Mesenchymal stem cell (in vitro differentiated cells and primary cell): ENCODE measurements around the gene ENKUR.

Experiments used
- DNase-seq: peaks from one replicate; pipeline ENCODE4 v3.0.0-alpha.2; 2013
- H2AFZ ChIP-seq: one replicate; pipeline ENCODE4 v1.6.1; 2013; ENCODE audit warnings: low read depth, mild to moderate bottlenecking, control low read depth, inconsistent platforms, low read length, moderate library complexity
- H2AK5ac ChIP-seq: 2 replicates; pipeline ENCODE4 v1.6.1; 2013; ENCODE audit warnings: low read length, moderate library complexity, mild to moderate bottlenecking, inconsistent platforms; ENCODE audit not compliant: severe bottlenecking
- H2BK120ac ChIP-seq: one replicate; pipeline ENCODE4 v1.6.1; 2013; ENCODE audit warnings: low read depth, mild to moderate bottlenecking, inconsistent platforms, low read length, moderate library complexity
- H2BK12ac ChIP-seq, 2 experiments: one replicate each; pipeline ENCODE4 v1.6.1; 2013; ENCODE audit warnings: inconsistent platforms in 2 of 2, low read length in 2 of 2, mild to moderate bottlenecking in 2 of 2, moderate library complexity in 2 of 2, control low read depth in 1 of 2
- H2BK15ac ChIP-seq: one replicate; pipeline ENCODE4 v1.6.1; 2013; ENCODE audit warnings: mild to moderate bottlenecking, low read depth, inconsistent platforms; ENCODE audit not compliant: poor library complexity, severe bottlenecking
- H2BK5ac ChIP-seq: 2 replicates; pipeline ENCODE4 v1.6.1; 2013; ENCODE audit warnings: low read depth, mild to moderate bottlenecking, low read length, control low read depth, inconsistent platforms; ENCODE audit not compliant: poor library complexity, severe bottlenecking
- H3K14ac ChIP-seq, 2 experiments: one replicate each; pipeline ENCODE4 v1.6.1; 2013; ENCODE audit warnings: inconsistent platforms in 2 of 2, low read length in 2 of 2, control low read depth in 1 of 2, mild to moderate bottlenecking in 1 of 2, moderate library complexity in 1 of 2
- H3K18ac ChIP-seq, 2 experiments: one replicate each; pipeline ENCODE4 v1.6.1; 2013; ENCODE audit warnings: inconsistent platforms in 2 of 2, low read length in 2 of 2, control low read depth in 1 of 2, low read depth in 1 of 2, mild to moderate bottlenecking in 1 of 2
- H3K23ac ChIP-seq, 2 experiments: one replicate each; pipeline ENCODE4 v1.6.1; 2013; ENCODE audit warnings: inconsistent platforms in 2 of 2, low read length in 2 of 2, mild to moderate bottlenecking in 2 of 2, moderate library complexity in 2 of 2, control low read depth in 1 of 2
- H3K27ac ChIP-seq: 2 replicates; pipeline ENCODE4 v1.5.1; 2013; ENCODE audit warnings: mild to moderate bottlenecking, moderate library complexity, low read length, control low read depth, inconsistent platforms; ENCODE audit not compliant: poor library complexity, severe bottlenecking
- H3K27me3 ChIP-seq, 2 experiments: 2 replicates each; pipeline versions ENCODE4 v1.6.1 to v1.7.0; 2013; ENCODE audit warnings: low read length in 2 of 2, mild to moderate bottlenecking in 2 of 2, moderate library complexity in 2 of 2, control low read depth in 1 of 2, inconsistent platforms in 1 of 2; ENCODE audit not compliant: control insufficient read depth in 1 of 2, insufficient read depth in 1 of 2
- H3K36me3 ChIP-seq, 2 experiments: 2 replicates each; pipeline versions ENCODE4 v1.6.1 to v1.7.0; 2013; ENCODE audit warnings: low read length in 2 of 2, control low read depth in 1 of 2, inconsistent platforms in 1 of 2, low read depth in 1 of 2, mild to moderate bottlenecking in 1 of 2; ENCODE audit not compliant: insufficient read depth in 2 of 2, control insufficient read depth in 1 of 2
- H3K4ac ChIP-seq, 2 experiments: one replicate each; pipeline ENCODE4 v1.6.1; 2013; ENCODE audit warnings: inconsistent platforms in 2 of 2, low read length in 2 of 2, mild to moderate bottlenecking in 2 of 2, moderate library complexity in 2 of 2, control low read depth in 1 of 2, low read depth in 1 of 2
- H3K4me1 ChIP-seq: 2 replicates; pipeline ENCODE4 v1.6.1; 2013; ENCODE audit warnings: low read depth, low read length, control low read depth; ENCODE audit not compliant: control insufficient read depth, insufficient read depth
- H3K4me2 ChIP-seq: 2 replicates; pipeline ENCODE4 v1.6.1; 2013; ENCODE audit warnings: low read length, mild to moderate bottlenecking, inconsistent platforms; ENCODE audit not compliant: poor library complexity, severe bottlenecking
- H3K4me3 ChIP-seq, 2 experiments: 2 replicates each; pipeline versions ENCODE4 v1.5.1 to v1.7.0; 2013; ENCODE audit warnings: low read length in 2 of 2, mild to moderate bottlenecking in 2 of 2, control low read depth in 1 of 2, low read depth in 1 of 2; ENCODE audit not compliant: insufficient read depth in 1 of 2
- H3K79me1 ChIP-seq: replicated peaks from 2 replicates; pipeline ENCODE4 v1.6.1; 2013; ENCODE audit warnings: mild to moderate bottlenecking, control low read depth, low read length, inconsistent platforms; ENCODE audit not compliant: poor library complexity, severe bottlenecking
- H3K9ac ChIP-seq: 2 replicates; pipeline ENCODE4 v1.7.0; 2013; ENCODE audit warnings: mild to moderate bottlenecking, low read length, moderate library complexity
- H3K9me3 ChIP-seq: 2 replicates; pipeline ENCODE4 v1.7.0; 2013; ENCODE audit warnings: mild to moderate bottlenecking, low read length; ENCODE audit not compliant: control insufficient read depth
- H4K8ac ChIP-seq: one replicate; pipeline ENCODE4 v1.6.1; 2013; ENCODE audit warnings: inconsistent platforms, mild to moderate bottlenecking, low read length, moderate library complexity
- H4K91ac ChIP-seq: one replicate; pipeline ENCODE4 v1.6.1; 2013; ENCODE audit warnings: mild to moderate bottlenecking, low read length, inconsistent platforms
- WGBS: methylation state at CpG from one replicate; pipeline ENCODE4 v1.1.7; 2013; ENCODE audit warnings: mixed read lengths; 5-methylcytosine and 5-hydroxymethylcytosine counted together

The ENKUR gene

DNA sequence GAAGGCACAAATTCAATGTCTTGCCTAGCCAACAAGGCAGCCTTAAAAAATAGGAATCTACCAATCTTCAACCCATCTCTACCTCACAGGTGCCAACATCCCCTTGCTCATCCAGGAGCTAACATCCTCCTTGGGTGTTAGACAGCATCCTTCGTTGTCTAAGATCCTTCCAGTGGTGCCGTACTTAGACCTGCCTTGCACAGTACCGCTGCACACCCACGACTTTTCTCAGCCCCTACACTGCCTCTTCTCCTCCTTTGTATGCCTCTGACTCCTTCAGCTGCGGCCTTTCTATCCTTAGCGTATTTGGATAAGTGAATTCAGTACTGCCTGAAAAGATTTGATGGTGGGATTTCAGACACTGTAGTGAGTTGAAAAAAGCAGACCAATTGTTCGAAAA is 47.6 kb downstream of the ENKUR start:
- no peak overlapping the region for H4K8ac ChIP-seq
- H3K79me1 ChIP-seq, result no peaks in the 10 kb centered on the region
- no peak for DNase-seq
- H3K23ac ChIP-seq, result no peak overlapping the region
- H2BK12ac ChIP-seq, result no peak overlapping the region
- no peak overlapping the region for H3K4ac ChIP-seq
- H3K27me3 ChIP-seq, result no peaks in the 10 kb centered on the region
- no peak overlapping the region for H2BK5ac ChIP-seq
- H3K4me2 ChIP-seq, result no peak overlapping the region
- H3K9me3 ChIP-seq, result no peaks in the 10 kb centered on the region
- no peaks in the 10 kb centered on the region for H3K4me1 ChIP-seq
- no peak overlapping the region for H3K27ac ChIP-seq
- H3K9ac ChIP-seq, result no peak overlapping the region
- no peak overlapping the region for H4K91ac ChIP-seq
- no peak overlapping the region for H2AK5ac ChIP-seq
- no peak overlapping the region for H2BK15ac ChIP-seq
- H3K36me3 ChIP-seq, result no peaks in the 10 kb centered on the region
- no peak overlapping the region for H3K14ac ChIP-seq
- no peak overlapping the region for H2AFZ ChIP-seq
- no peak overlapping the region for H3K4me3 ChIP-seq
- no peak overlapping the region for H2BK120ac ChIP-seq
- 98% methylated on average over 5 of the region's 7 CpGs for WGBS
- H3K18ac ChIP-seq, result no peak overlapping the region

DNA sequence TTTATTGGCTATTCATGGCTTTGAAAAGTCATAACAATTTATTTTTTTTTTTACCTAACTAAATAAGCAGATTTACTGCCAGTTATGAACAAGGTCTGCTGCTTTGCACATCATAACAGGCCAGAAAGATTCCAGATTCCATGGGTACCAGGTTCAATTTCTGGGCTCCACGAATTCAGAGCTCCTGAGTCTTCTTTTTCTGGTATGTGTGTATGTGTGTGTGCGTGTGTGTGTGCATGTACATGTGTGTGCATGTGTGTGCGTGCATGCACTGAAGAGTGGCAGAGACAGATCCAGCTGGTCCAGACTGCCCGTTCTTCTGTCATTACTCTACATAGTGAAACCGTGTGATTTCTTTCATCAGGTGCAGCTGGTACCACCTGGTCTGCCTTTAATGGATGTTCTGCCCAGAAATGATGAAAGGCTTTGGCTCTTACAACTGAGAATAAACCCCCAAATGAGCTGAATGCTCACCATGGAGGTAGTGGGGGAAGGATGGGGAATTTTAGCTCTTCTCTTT is 48.9 kb downstream of the ENKUR start:
- H2BK15ac ChIP-seq, result no peak overlapping the region
- H2AFZ ChIP-seq, result no peak overlapping the region
- H2BK120ac ChIP-seq, result no peak overlapping the region
- no peak overlapping the region for H4K8ac ChIP-seq
- 90% methylated on average over 5 of the region's 5 CpGs for WGBS
- no peak for DNase-seq
- no peaks in the 10 kb centered on the region for H3K9me3 ChIP-seq
- H2BK12ac ChIP-seq, result no peak overlapping the region
- no peak overlapping the region for H3K4me3 ChIP-seq
- no peak overlapping the region for H3K9ac ChIP-seq
- H4K91ac ChIP-seq, result no peak overlapping the region
- no peak overlapping the region for H2BK5ac ChIP-seq
- no peaks in the 10 kb centered on the region for H3K27me3 ChIP-seq
- no peak overlapping the region for H3K4me2 ChIP-seq
- H3K4ac ChIP-seq, result no peak overlapping the region
- no peaks in the 10 kb centered on the region for H3K4me1 ChIP-seq
- H3K14ac ChIP-seq, result no peak overlapping the region
- H3K18ac ChIP-seq, result no peak overlapping the region
- no peaks in the 10 kb centered on the region for H3K79me1 ChIP-seq
- H3K36me3 ChIP-seq, result no peaks in the 10 kb centered on the region
- H3K23ac ChIP-seq, result no peak overlapping the region
- no peak overlapping the region for H2AK5ac ChIP-seq
- no peak overlapping the region for H3K27ac ChIP-seq

DNA sequence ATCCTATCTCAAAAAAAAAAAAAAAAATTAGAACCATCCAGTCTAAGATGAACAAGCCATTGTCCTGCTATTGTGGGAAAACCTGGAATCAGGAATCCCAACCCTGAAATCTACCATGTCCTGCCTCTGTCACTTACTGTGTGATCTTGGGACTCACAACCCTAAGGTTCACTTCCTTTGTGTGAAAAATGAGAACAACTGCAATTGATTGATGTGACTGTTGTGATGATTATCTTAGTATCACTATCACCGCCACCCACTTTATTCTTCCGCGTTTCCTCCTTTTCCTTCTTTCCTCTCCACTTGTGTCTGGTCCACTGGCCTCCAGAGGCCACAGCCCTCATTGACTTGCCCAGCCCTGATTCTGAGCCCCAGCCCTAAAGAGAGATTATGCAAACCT is 50.9 kb downstream of the ENKUR start:
- Histone ChIP-seq H4K91ac (no peak overlapping the region), H3K4me1 (no peaks in the 10 kb centered on the region), H3K14ac (no peak overlapping the region), H3K27me3 (no peaks in the 10 kb centered on the region), H3K18ac (no peak overlapping the region), H3K9me3 (no peaks in the 10 kb centered on the region), H4K8ac (no peak overlapping the region), H3K9ac (no peak overlapping the region), H2BK15ac (no peak overlapping the region), H3K27ac (no peak overlapping the region), H2AFZ (no peak overlapping the region), H3K36me3 (no peaks in the 10 kb centered on the region), H2AK5ac (no peak overlapping the region), H3K79me1 (peaks cover 1% of the 10 kb centered on the region), H2BK120ac (no peak overlapping the region), H2BK5ac (no peak overlapping the region), H3K4me3 (no peak overlapping the region), H2BK12ac (no peak overlapping the region), H3K4ac (no peak overlapping the region), H3K23ac (no peak overlapping the region), H3K4me2 (no peak overlapping the region)
- DNase-seq, result no peak
- WGBS, result over 99% methylated on average over 3 of the region's 3 CpGs

DNA sequence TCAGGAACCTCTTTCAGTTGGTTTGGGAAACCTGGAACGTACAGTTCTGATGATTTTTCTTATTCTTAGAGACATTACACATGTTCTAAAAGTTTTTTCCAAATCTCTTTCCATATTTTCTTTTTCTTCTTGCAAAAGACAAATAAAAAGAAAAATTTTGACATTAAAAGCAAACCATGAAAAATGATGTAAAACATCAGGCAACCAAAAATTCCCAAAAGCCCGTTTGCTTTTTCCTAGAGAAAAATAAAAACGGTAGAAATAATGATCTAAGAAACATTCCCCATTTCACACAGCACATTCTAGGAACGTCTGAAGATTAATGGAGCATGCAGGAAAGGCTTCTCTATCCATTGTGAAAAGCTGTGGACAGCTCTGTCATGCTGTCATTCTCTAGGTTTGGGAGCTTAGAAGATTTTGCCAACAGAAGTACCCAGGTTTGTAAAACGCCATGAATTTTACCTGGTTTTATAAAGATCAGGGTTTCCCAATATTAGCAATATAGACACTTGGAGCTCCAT is 52.4 kb downstream of the ENKUR start:
- H3K9me3 ChIP-seq, result no peaks in the 10 kb centered on the region
- 64% methylated on average over 3 of the region's 5 CpGs for WGBS

More for the DNA sequence above, 52.4 kb downstream of the ENKUR start:
- no peak overlapping the region for H2AK5ac ChIP-seq
- H2BK120ac ChIP-seq, result no peak overlapping the region
- no peak overlapping the region for H3K18ac ChIP-seq
- DNase-seq, result no peak
- H3K79me1 ChIP-seq, result peaks cover 1% of the 10 kb centered on the region
- no peak overlapping the region for H3K14ac ChIP-seq
- no peak overlapping the region for H2BK5ac ChIP-seq
- no peak overlapping the region for H2BK12ac ChIP-seq
- no peak overlapping the region for H3K23ac ChIP-seq
- H3K4me1 ChIP-seq, result peaks cover 2% of the 10 kb centered on the region
- H2BK15ac ChIP-seq, result no peak overlapping the region
- H3K4ac ChIP-seq, result no peak overlapping the region
- no peak overlapping the region for H3K4me2 ChIP-seq
- H3K36me3 ChIP-seq, result no peaks in the 10 kb centered on the region
- no peak overlapping the region for H4K8ac ChIP-seq
- no peak overlapping the region for H2AFZ ChIP-seq
- no peak overlapping the region for H4K91ac ChIP-seq
- no peak overlapping the region for H3K9ac ChIP-seq
- H3K4me3 ChIP-seq, result no peak overlapping the region
- H3K27me3 ChIP-seq, result no peaks in the 10 kb centered on the region
- H3K27ac ChIP-seq, result peak overlapping the region; percentile 43
